NK-92 treated with Interleukin-12 subunit alpha and Interleukin-12 subunit beta, amount 100 ng/mL, for 24 hours (cell line): ENCODE measurements around the gene DISC1.

Source experiments
- DNase-seq: peaks from one replicate; lab custom pipeline; 2025; lab: John Stamatoyannopoulos, UW

DISC1 gene

GRCh38 chr1:232005300-232005699, 378.7 kb downstream of the DISC1 start:
- no peak for DNase-seq

- DNase-seq: no peak
Measured at GRCh38 chr1:232009741-232010140, 383.2 kb downstream of the DISC1 start.

DNA sequence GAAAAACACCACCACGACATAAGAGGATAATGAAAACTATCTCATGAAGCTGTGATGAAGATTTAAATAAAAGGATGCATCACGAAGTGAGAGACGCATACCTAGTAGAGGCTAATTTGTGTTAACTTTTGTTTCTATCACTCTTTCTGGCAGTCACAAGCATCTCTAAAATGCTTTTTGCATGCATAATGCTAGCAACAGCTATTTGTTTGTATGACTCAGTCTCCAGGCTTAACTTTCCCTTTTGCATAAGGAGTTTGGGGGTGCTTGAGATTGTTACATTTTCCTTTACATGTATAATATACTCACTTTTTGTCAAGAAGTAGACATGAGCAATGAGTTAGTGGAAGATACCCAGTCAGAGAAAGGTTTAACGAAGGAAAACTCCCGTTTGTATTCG, 385.4 kb downstream of the DISC1 start:
- DNase-seq: no peak

DNA sequence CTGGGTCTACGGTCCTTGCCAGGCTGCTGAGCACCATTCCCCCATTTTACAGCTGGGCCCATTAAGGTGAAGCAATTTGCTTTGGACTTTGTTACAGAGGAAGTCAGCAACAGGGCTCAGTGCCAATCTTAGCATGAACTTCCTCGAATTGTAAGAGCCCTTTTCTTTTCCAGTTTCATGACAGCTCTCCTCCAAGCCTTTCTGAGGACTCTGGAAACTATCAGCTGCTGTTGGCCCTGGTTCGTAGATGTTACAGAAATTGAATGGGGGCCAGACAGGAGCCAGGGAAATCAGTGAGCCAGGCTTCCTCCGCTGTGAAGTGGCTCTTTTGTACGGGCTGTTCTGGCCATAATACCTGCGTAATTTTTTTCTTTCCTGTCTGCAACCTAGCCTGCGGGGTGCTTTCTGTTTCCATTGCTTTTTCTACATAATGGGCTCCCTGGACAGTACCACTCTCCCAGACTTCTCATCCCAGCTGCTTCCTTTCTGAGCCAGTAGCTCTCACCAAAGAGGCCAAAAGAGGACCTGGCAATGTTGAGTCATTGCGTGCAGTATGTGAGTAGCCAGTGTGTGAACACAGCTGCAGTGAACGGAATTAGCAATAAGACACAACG, 386.3 kb downstream of the DISC1 start:
- no peak for DNase-seq

DNA sequence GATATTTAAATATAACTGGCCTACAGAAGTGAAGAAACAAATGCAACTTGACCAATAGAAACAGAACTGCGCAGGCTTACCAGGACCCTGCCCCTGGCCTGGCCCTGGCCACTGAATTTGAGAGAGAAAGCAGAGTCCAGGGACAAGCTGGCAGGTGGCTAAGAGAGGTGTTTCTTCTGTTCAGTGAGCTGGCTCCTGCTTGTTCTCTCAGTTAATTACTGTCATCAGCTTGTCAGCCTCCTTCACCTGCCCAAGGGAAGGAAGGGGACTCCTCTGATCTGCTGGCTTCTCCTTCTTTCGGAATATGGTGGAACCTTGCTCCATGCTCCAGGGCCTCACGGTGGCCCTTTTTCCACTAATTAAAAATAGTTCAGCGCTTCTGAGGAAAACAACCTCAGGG, 388.4 kb downstream of the DISC1 start:
- DNase-seq: no peak

GRCh38 chr1:232016616-232017015, 390.0 kb downstream of the DISC1 start:
- no peak for DNase-seq

DNA sequence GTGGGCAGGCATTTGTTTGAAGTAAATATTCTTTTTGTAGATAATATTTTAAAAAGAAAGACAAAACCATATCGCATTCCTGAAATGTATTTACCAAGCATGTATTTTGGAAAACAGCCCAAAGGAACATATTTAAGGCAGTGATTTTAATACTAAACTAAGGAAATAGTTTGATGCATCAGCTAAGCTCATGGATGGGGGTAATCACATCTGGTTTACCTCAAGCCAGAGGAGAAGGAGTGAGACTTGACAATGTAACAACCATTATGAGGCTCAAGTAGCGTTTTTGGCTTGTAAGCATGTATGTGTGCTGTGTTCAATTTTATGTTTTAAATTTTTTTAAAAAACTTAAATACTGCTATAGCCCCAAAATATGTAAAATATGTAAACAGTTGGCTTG, 390.5 kb downstream of the DISC1 start:
- no peak for DNase-seq

DNA sequence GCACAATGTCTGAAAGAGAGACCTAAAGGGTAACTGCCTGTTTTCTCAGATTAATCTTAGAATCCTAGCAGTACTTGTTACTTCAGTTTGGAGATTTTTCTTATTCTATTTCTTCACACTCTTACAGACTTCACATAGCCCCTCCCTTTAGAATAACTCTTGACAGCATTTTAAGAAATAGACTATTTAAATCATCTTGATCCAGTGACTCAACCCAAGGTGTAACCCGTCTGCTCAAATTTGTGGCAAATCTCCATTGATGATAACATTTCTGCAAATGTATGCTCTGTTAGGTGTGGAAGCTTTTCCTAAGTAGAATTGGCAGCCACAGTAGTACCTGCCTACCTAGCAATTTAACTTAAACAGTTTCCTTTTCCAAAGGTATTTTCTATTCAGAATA, 391.2 kb downstream of the DISC1 start:
- no peak for DNase-seq

- no peak for DNase-seq
Measured at GRCh38 chr1:232018231-232019025, 391.8 kb downstream of the DISC1 start.

GRCh38 chr1:232019026-232019340, 392.4 kb downstream of the DISC1 start:
- no peak for DNase-seq

DNA sequence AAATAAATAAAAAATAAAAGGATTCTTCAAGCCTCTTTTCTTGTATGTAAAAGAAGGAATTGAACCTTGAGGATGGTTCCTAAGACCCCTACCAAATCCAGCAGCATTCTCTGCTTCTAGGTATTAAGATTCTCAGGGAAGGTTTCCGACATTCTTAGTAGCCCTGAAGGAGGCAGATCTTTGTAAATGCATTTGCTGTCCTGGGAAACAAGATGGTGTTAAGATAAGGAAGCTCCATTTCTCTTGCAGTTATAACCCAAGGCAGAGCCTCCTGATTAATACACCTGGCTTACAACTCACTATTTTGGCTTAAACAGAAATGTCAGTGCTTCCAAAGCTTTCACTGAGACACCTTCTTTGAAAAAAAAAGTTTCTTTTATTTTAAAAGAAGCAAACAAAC, 393.8 kb downstream of the DISC1 start:
- no peak for DNase-seq

DNA sequence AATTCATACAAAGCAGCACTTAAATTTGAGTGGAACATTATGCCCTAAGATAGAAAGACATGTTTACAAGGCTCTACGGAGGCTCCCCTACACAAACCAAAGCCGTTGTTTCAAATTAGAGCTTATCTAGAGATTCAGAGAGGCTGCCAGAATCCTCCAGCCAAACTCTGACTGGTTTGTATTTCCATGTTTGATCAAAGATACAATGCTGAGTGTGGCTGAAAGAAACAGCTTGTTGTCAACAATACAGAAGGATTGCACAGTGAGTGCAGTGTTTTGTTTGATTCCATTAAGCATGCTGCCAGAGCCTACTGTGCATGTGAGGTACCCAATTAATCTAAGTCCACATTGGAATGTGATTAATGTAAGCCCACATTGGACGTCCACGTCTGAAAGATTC, 402.7 kb downstream of the DISC1 start:
- no peak for DNase-seq

- DNase-seq: no peak
Measured at GRCh38 chr1:232031156-232031555, 404.6 kb downstream of the DISC1 start.

GRCh38 chr1:232033285-232033684, 406.7 kb downstream of the DISC1 start:
- DNase-seq: no peak

DNA sequence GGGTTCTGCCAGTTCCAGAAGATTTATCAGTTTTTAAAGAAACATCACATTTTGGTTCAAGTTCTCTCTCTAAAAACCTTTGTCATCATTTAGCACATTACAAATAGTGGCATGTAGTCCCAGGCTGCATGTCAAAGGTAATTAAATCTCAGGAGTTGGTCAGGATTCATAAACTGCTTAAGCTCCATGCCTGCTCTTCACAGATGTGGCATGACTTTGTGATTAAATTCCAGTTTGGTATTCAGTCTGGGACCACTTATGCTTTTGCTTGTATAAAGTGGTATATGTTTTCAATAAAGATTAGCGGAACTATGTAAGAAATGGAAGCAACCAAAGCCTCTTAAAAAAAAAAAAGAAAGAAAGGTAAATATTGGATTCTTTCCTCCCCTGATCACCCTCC, 408.0 kb downstream of the DISC1 start:
- DNase-seq: no peak

GRCh38 chr1:232036181-232036933, 409.8 kb downstream of the DISC1 start:
- DNase-seq: no peak

DNA sequence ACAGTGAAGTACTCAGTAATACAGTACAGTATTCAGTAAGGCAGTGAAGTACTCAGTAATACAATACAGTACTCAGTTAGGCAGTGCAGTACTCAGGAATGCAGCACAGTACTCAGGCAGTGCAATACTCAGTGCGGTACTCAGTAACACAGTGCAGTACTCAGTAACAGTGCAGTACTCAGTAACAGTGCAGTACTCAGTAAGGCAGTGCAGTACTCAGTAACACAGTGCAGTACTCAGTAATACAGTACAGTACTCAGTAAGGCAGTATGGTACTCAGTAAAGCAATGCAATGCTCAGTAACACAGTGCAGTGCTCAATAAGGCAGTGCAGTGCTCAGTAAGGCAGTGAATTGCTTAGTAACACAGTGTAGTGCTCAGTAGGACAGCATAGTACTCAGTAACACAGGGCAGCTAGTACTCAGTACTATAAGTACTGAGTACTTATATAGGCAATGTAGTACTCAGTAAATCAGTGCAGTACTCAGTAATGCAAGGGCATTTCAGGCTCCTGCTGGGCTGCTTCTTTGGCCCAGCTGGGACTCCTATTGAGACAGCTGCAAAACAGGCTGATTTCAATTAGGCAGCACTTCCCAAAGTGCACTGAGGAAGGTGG, 411.3 kb downstream of the DISC1 start:
- no peak for DNase-seq

DNA sequence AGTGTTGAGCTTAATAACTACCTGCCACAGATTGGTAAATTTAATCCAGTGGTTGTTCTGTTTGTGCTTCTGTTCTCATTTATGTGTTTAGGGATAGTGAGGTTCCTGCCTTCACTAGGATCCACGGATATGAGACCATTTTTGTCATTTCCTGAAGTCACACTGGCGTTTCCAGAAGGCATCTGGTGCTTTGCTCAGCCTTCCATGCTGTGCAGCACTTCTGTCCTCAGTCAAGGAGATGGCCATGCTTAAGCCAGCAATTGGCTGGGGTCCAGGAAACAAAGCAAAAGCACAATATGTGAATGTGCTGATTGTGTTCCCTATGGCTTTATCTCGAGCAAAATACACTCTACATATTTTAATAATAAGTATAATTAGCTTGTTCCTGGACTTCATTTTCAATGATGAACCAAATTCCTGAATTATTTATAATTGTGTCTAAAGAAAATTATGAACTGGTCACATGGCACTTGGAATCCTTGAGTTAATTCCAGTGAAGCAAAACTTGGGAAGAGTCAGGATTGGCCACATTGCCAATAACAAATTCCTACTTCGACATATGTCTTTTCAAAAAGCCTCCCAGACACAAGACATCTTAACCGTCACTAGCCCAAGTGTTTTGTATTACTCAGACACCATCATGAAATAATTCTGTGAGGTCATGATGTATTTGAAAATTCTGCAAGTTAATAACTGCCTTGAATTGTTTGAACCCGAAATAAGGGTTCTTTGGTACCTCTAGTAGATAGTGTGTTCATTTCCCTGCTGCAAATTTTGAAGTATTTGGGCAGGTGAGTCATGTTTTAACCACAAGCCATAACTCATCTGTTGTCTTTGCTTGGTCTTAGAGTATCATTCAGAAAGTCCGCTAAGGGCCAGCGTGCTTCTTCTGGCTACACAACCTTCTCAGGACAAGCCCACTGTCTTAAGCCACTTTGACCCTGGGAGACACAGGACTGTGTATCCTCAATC, 412.4 kb downstream of the DISC1 start:
- DNase-seq: no peak

DNA sequence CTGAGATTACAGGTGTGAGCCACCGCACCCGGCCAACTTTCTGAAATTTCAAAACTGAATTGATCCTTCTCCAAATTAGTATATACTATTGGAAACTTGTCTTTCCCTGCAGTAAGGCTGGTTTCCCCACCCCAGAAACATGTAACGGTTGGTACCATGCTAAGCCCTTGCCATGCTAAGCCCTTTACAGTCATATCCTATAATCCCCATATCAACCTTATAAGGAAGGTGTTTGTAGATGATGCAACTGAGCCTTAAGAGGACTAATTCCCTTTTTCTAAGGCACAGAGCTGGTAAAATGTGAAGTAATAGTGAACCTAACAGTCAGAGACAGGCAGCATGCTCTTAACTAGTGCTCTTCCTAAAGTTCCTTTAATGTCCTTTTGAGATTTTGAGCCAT, 413.7 kb downstream of the DISC1 start:
- no peak for DNase-seq

- no peak for DNase-seq
Measured at GRCh38 chr1:232044728-232045127, 418.1 kb downstream of the DISC1 start.

DNA sequence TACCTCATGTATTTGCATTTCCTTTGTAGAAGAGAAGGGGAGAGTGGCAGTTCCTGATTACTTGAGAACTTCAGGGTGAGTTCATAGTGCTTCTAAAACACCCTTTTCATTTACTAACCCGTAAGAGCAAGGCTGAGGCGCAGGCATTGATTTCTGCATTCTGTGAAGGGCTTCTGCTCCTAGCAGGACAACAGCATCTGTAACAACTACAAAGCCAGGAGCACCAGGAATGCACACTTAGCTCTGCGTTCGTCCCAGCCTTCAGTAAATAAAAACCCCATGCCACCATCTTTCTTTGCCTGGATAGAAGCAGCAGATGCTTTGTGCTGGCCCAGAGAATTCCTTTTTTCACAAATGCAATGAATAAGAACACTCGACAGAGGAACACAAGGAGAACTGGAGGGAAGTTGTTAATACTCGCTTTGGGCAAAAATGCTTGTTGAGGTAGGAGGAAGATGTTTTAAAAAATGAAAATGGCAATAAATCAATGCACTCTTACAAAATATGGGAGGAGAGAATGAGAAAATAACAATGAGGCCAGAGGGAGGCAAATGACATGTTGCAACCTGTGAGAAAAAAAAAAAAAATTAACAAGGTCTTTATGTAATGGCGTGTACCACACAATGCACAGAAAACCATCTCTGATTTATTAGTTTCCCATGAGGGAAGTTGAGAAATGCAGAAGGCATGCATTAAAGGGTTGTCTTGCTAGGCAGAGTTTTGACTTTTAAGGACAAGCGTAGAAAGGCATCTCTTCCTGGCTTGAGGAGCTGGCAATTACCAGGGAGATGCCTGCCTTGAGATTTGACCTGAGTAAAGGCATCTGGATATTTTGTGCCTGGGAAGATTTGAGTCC, 418.8 kb downstream of the DISC1 start:
- DNase-seq: no peak
